Measurements from ENCODE around the gene TAL1. TPM values are rescaled to one million over a fixed set of nuclear protein-coding genes. Genes with fewer than 3 reads are reported as not detected.

TAL1 gene
- total RNA-seq, 4 donors from 2014 or later: 3.1 to 10.0 (median 5.7) TPM

GRCh38 chr1:47174656-47175020 lies 57.4 kb downstream of the TAL1 start:
- no peak for DNase-seq (ENCODE audit: low spot score in 2 of 2)
- H3K4me1 ChIP-seq: peaks cover 0 to 22% (median 5%) of the 10 kb centered on the region in 4 donors
- no peaks in the 10 kb centered on the region for H3K27me3 ChIP-seq
- H3K9me3 ChIP-seq: peaks cover 0 to 11% (median 0%) of the 10 kb centered on the region in 4 donors
- H3K27ac ChIP-seq: peak overlapping the region in 1 of 4 donors; percentile 17
- H3K4me3 ChIP-seq: no peak overlapping the region
- TF ChIP-seq EP300 (IDR thresholded peaks at IDR 0.05): no peak
- TF ChIP-seq POLR2A (IDR thresholded peaks at IDR 0.05): no peak
- no peak for TF ChIP-seq CTCF (IDR thresholded peaks at IDR 0.05)
- no peaks in the 10 kb centered on the region for H3K36me3 ChIP-seq

- H3K9me3 ChIP-seq: peaks cover 0 to 11% (median 0%) of the 10 kb centered on the region in 4 donors
- no peak for DNase-seq (ENCODE audit: low spot score in 2 of 2)
- no peaks in the 10 kb centered on the region for H3K36me3 ChIP-seq
- H3K4me3 ChIP-seq: no peak overlapping the region
- TF ChIP-seq POLR2A (IDR thresholded peaks at IDR 0.05): no peak
- no peak for TF ChIP-seq CTCF (IDR thresholded peaks at IDR 0.05)
- TF ChIP-seq EP300 (IDR thresholded peaks at IDR 0.05): no peak
- peaks cover 0 to 14% (median 0%) of the 10 kb centered on the region in 4 donors for H3K4me1 ChIP-seq
- no peak overlapping the region for H3K27ac ChIP-seq
- 72 to 79% methylated on average over 5 of the region's 5 CpGs for WGBS, 2 donors
- H3K27me3 ChIP-seq: no peaks in the 10 kb centered on the region
Measured at GRCh38 chr1:47172782-47173181, 59.2 kb downstream of the TAL1 start.

Other genes with a start within 250 kb of the TAL1 start
- 10 to 100 TPM; 40.6 to 49.5 (median 41.5) TPM for gene CYP4X1, start 208.6 kb downstream of the TAL1 start, total RNA-seq
- 10 to 100 TPM in 2 of 4 donors, 1 to 10 TPM in 2; 8.5 to 12.9 (median 9.3) TPM for gene CYP4Z1, start 165.0 kb downstream of the TAL1 start, total RNA-seq
- 1 to 10 TPM in 3 of 4 donors, under 1 TPM in 1; 0.84 to 4.5 (median 2.6) TPM for gene CYP4A22, start 94.8 kb downstream of the TAL1 start, total RNA-seq
- gene PDZK1IP1, start 42.2 kb downstream of the TAL1 start, total RNA-seq: 1 to 10 TPM in 2 of 4 donors, not detected in 2; 1.5 to 4.2 TPM
- gene STIL, start 81.9 kb upstream of the TAL1 start, total RNA-seq: 1 to 10 TPM in 2 of 4 donors, under 1 TPM in 2; 0.44 to 2.7 (median 1.2) TPM
- 100 to 1,000 TPM in 1 of 4 donors, 10 to 100 TPM in 3; 69.9 to 105 (median 99.2) TPM for gene CMPK1, start 101.6 kb upstream of the TAL1 start, total RNA-seq
- gene FOXE3, start 184.1 kb upstream of the TAL1 start, total RNA-seq: under 1 TPM in 2 of 4 donors, not detected in 2; 0.21 to 0.98 TPM
- 10 to 100 TPM; 11.7 to 34.7 (median 27.6) TPM for gene FOXD2, start 205.8 kb upstream of the TAL1 start, total RNA-seq

Data from tibial nerve (tissue), 4 donors.